MCF 10A (cell line): Measurements from ENCODE around the gene ARHGAP30. TPM values are rescaled to one million over a fixed set of nuclear protein-coding genes. Genes with fewer than 3 reads are reported as not detected.

ENCODE experiments used
- BruUV-seq: library from RNA; stranded (reverse); fragments of 400-500 nt; replicated peaks from 2 replicates; lab custom pipeline; 2021; lab: Mats Ljungman, UMichigan
- CTCF ChIA-PET: fragments of 300-600 bp; sonication (Branson Sonifier 250); formaldehyde crosslinking; extraction: SDS; loops from one replicate; lab custom pipeline; 2021; ENCODE audit warnings: antibody characterized with exemption, inconsistent platforms; lab: Yijun Ruan, JAX
- POLR2A ChIA-PET: fragments of 300-600, 350-650 bp; sonication (Branson Sonifier 250); formaldehyde crosslinking; extraction: SDS; loops from one replicate; lab custom pipeline; 2020; ENCODE audit warnings: antibody characterized with exemption, inconsistent platforms; lab: Yijun Ruan, JAX
- DNase-seq: peaks from one replicate; pipeline ENCODE4 v3.0.0-alpha.2; 2018; ENCODE audit not compliant: unreplicated experiment
- H3K27ac Mint-ChIP-seq: one replicate; pipeline ENCODE4 v1.8.0; 2022; ENCODE audit warnings: mild to moderate bottlenecking, low read depth, mixed read lengths; ENCODE audit not compliant: unreplicated experiment
- H3K27me3 Mint-ChIP-seq: one replicate; pipeline ENCODE4 v1.8.0; 2022; ENCODE audit warnings: mixed read lengths; ENCODE audit not compliant: insufficient read depth, unreplicated experiment
- H3K36me3 Mint-ChIP-seq: one replicate; pipeline ENCODE4 v1.8.0; 2022; ENCODE audit warnings: mild to moderate bottlenecking, moderate library complexity, mixed read lengths; ENCODE audit not compliant: insufficient read depth, unreplicated experiment
- H3K4me1 Mint-ChIP-seq: one replicate; pipeline ENCODE4 v1.8.0; 2022; ENCODE audit warnings: mixed read lengths; ENCODE audit not compliant: insufficient read depth, unreplicated experiment
- H3K4me3 Mint-ChIP-seq: one replicate; pipeline ENCODE4 v1.8.0; 2022; ENCODE audit warnings: mild to moderate bottlenecking, moderate library complexity, mixed read lengths; ENCODE audit not compliant: unreplicated experiment
- H3K9me3 Mint-ChIP-seq: one replicate; pipeline ENCODE4 v1.8.0; 2022; ENCODE audit warnings: mixed read lengths; ENCODE audit not compliant: unreplicated experiment
- CTCF ChIP-seq: fragments of 200-600 bp; IDR thresholded peaks from one replicate; pipeline ENCODE4 v1.8.0; 2022; ENCODE audit warnings: antibody characterized with exemption, mild to moderate bottlenecking; ENCODE audit not compliant: unreplicated experiment
- intact Hi-C: fragments of 100-400 bp; cut with micrococcal nuclease; formaldehyde crosslinking; loops from 2 replicates; pipeline ENCODE4 v1.14.1; 2022
- total RNA-seq: library from RNA; stranded (reverse); gene quantifications from 2 replicates; pipeline ENCODE4 v1.2.3, GENCODE V29; 2022

Gene ARHGAP30
- total RNA-seq, 1 experiment from 2014 or later = 0.58 TPM

GRCh38 chr1:161021970-161022353 is 47.7 kb downstream of the ARHGAP30 start:
- peaks cover 44% of the 10 kb centered on the region for H3K4me1 Mint-ChIP-seq
- H3K27me3 Mint-ChIP-seq = no peaks in the 10 kb centered on the region
- peak overlapping the region; percentile 80 for H3K4me3 Mint-ChIP-seq
- ChIA-PET CTCF (interaction anchor here (0.6 to 5.7 kb wide), 16 partner anchors 10 to 116 kb away, joined by 3 to 58 read pairs (median 5); partner anchors contain the start of genes KLHDC9 and USF1), POLR2A (interaction anchor here (0.6 to 5.9 kb wide), 34 partner anchors 11 to 925 kb away, joined by 3 to 371 read pairs (median 11); partner anchors contain the start of genes B4GALT3, DCAF8, DEDD and ITLN2)
- intact Hi-C loops = loop anchor here (2.0 kb wide), 1 partner anchor 25 kb away; no protein-coding TSS in a partner anchor
- BruUV-seq = no TSS peak
- DNase-seq = peak; percentile 54
- peaks cover 8% of the 10 kb centered on the region for H3K9me3 Mint-ChIP-seq
- H3K27ac Mint-ChIP-seq = peak overlapping the region; percentile 94
- H3K36me3 Mint-ChIP-seq = no peaks in the 10 kb centered on the region
- TF ChIP-seq CTCF = no peak

- DNase-seq = peak; percentile 99
- intact Hi-C loops = loop anchor here (2.0 kb wide), 1 partner anchor 25 kb away; no protein-coding TSS in a partner anchor
- no peaks in the 10 kb centered on the region for H3K36me3 Mint-ChIP-seq
Measured at GRCh38 chr1:161021165-161021969, 48.3 kb downstream of the ARHGAP30 start.

GRCh38 chr1:161020509-161021164 is 49.1 kb downstream of the ARHGAP30 start, which contains the start of gene F11R:
F11R (minus strand) TSS chr1:161021152; CDS start chr1:161021073, 79 bp downstream.
- TF ChIP-seq CTCF = peak; percentile 21
- H3K36me3 Mint-ChIP-seq = no peaks in the 10 kb centered on the region
- peak; percentile 85 for DNase-seq
- H3K9me3 Mint-ChIP-seq = peaks cover 8% of the 10 kb centered on the region
- BruUV-seq = TSS peak; percentile 56
- CTCF ChIA-PET = interaction anchor here (0.6 to 5.7 kb wide), 13 partner anchors 8 to 340 kb away, joined by 3 to 58 read pairs (median 6); partner anchors contain the start of genes KLHDC9 and USF1
- H3K27ac Mint-ChIP-seq = peak within 1 kb of the TSS; percentile 94
- intact Hi-C loops = loop anchor here (2.0 kb wide), 1 partner anchor 24 kb away; no protein-coding TSS in a partner anchor
- POLR2A ChIA-PET = interaction anchor here (0.5 to 5.9 kb wide), 66 partner anchors 10 to 1771 kb away, joined by 3 to 371 read pairs (median 5); partner anchors contain the start of genes B4GALT3, DEDD, DUSP12 and ITLN2
- H3K27me3 Mint-ChIP-seq = no peaks in the 10 kb centered on the region
- H3K4me3 Mint-ChIP-seq = peak within 1 kb of the TSS; percentile 80
- peaks cover 48% of the 10 kb centered on the region for H3K4me1 Mint-ChIP-seq

More at GRCh38 chr1:161021165-161021969, 48.3 kb downstream of the ARHGAP30 start:
- CTCF ChIA-PET = interaction anchor here (0.6 to 5.7 kb wide), 22 partner anchors 9 to 340 kb away, joined by 3 to 58 read pairs (median 4); partner anchors contain the start of genes KLHDC9, NR1I3 and USF1
- Mint-ChIP-seq H3K27me3 (no peaks in the 10 kb centered on the region), H3K9me3 (peaks cover 8% of the 10 kb centered on the region), H3K4me1 (peaks cover 47% of the 10 kb centered on the region), H3K27ac (peak overlapping the region; percentile 94), H3K4me3 (peak overlapping the region; percentile 80)
- BruUV-seq = TSS peak; percentile 71
- POLR2A ChIA-PET = interaction anchor here (0.6 to 5.9 kb wide), 61 partner anchors 11 to 1772 kb away, joined by 3 to 371 read pairs (median 6); partner anchors contain the start of genes B4GALT3, DCAF8, DEDD and DUSP12
- TF ChIP-seq CTCF = no peak
